H1 (cell line): ENCODE results near the gene FRMPD1. TPM values are rescaled to one million over a fixed set of nuclear protein-coding genes. Genes with fewer than 3 reads are reported as not detected.

Experiments
- CTCF ChIA-PET: fragments of 300-600 bp; sonication (Branson Sonifier 250); formaldehyde crosslinking; loops from one replicate; lab custom pipeline; 2021; ENCODE audit not compliant: partially characterized antibody; lab: Charles Lee
- POLR2A ChIA-PET: fragments of 300-600 bp; sonication (Branson Sonifier 250); formaldehyde crosslinking; loops from one replicate; lab custom pipeline; 2021; ENCODE audit warnings: inconsistent platforms; ENCODE audit not compliant: partially characterized antibody; lab: Charles Lee
- DNase-seq, 2 experiments: peaks; one replicate each; pipeline versions ENCODE4 v3.0.0 to v3.0.0-alpha.2; 2010 to 2022; ENCODE audit warnings: low spot score in 2 of 2, low read depth in 1 of 2, mixed read lengths in 1 of 2
- FAIRE-seq: peaks from 2 replicates; lab custom pipeline; 2011; peaks lifted over from hg19 to GRCh38; lab: Jason Lieb, UNC
- H2AFZ ChIP-seq: 2 replicates; pipeline ENCODE4 v1.8.1; 2012; ENCODE audit warnings: low read length, inconsistent platforms
- H2AK5ac ChIP-seq: 2 replicates; pipeline ENCODE4 v1.6.1; 2013; ENCODE audit warnings: low read depth, low read length
- H2BK120ac ChIP-seq: replicated peaks from 2 replicates; pipeline ENCODE3; 2013; ENCODE audit warnings: low read depth, low read length, inconsistent platforms
- H2BK12ac ChIP-seq: 2 replicates; pipeline ENCODE4 v1.6.1; 2013; ENCODE audit warnings: low read depth, low read length
- H2BK15ac ChIP-seq: 2 replicates; pipeline ENCODE4 v1.6.1; 2013; ENCODE audit warnings: low read length
- H2BK20ac ChIP-seq: 2 replicates; pipeline ENCODE4 v1.6.1; 2013; ENCODE audit warnings: low read length
- H2BK5ac ChIP-seq: 2 replicates; pipeline ENCODE4 v1.6.1; 2013; ENCODE audit warnings: low read depth, low read length
- H3K14ac ChIP-seq: 2 replicates; pipeline ENCODE4 v1.6.1; 2013; ENCODE audit warnings: inconsistent platforms; ENCODE audit not compliant: insufficient read length
- H3K18ac ChIP-seq: 2 replicates; pipeline ENCODE4 v1.6.1; 2013; ENCODE audit warnings: low read length; ENCODE audit errors: extremely low read depth
- H3K23ac ChIP-seq: 2 replicates; pipeline ENCODE4 v1.6.1; 2013; ENCODE audit warnings: inconsistent platforms; ENCODE audit not compliant: insufficient read length
- H3K23me2 ChIP-seq: 2 replicates; pipeline ENCODE4 v1.6.1; 2013; ENCODE audit warnings: low read depth, low read length
- H3K27ac ChIP-seq: 2 replicates; pipeline ENCODE4 v1.6.1; 2011; ENCODE audit warnings: low read depth, low read length, inconsistent platforms
- H3K27me3 ChIP-seq, 4 experiments: replicated peaks in 1 of 4; 1 replicate in 1 of 4; 2 replicates in 3 of 4; pipeline versions ENCODE4 v1.6.1 to v1.8.1; 2011 to 2013; ENCODE audit warnings: low read length in 3 of 4, mild to moderate bottlenecking in 3 of 4, inconsistent platforms in 2 of 4, mixed read lengths in 2 of 4, moderate library complexity in 1 of 4; ENCODE audit not compliant: control insufficient read depth in 3 of 4, insufficient read depth in 3 of 4; ENCODE audit errors: extremely low read depth in 1 of 4
- H3K36me3 ChIP-seq, 4 experiments: 2 replicates each; pipeline versions ENCODE4 v1.6.1 to v1.8.1; 2011 to 2013; ENCODE audit warnings: mild to moderate bottlenecking in 4 of 4, low read length in 3 of 4, moderate library complexity in 2 of 4, control low read depth in 1 of 4, inconsistent platforms in 1 of 4; ENCODE audit not compliant: insufficient read depth in 4 of 4, control insufficient read depth in 2 of 4
- H3K4ac ChIP-seq: replicated peaks from 2 replicates; pipeline ENCODE3; 2013; ENCODE audit warnings: low read length, low read depth, mixed read lengths, inconsistent platforms; ENCODE audit not compliant: insufficient read length
- H3K4me1 ChIP-seq, 4 experiments: replicated peaks in 1 of 4; 1 replicate in 1 of 4; 2 replicates in 3 of 4; pipeline versions ENCODE4 v1.6.1 to v1.8.1; 2011 to 2013; ENCODE audit warnings: low read length in 3 of 4, inconsistent platforms in 2 of 4, mixed read lengths in 1 of 4; ENCODE audit not compliant: insufficient read depth in 4 of 4, control insufficient read depth in 3 of 4
- H3K4me2 ChIP-seq, 2 experiments: 2 replicates each; pipeline versions ENCODE4 v1.6.1 to v1.8.1; 2011 to 2013; ENCODE audit warnings: low read depth in 2 of 2, low read length in 2 of 2, control low read depth in 1 of 2, inconsistent platforms in 1 of 2, mild to moderate bottlenecking in 1 of 2; ENCODE audit not compliant: insufficient read depth in 1 of 2
- H3K4me3 ChIP-seq, 4 experiments: fragments of 200-600, 300-600 bp in 1 of 4; sonication (generic), shearing (Covaris generic), sonication (Bioruptor Twin) in 1 of 4; 2 replicates each; pipeline versions ENCODE4 v1.5.1 to v1.8.1; 2011 to 2016; ENCODE audit warnings: low read length in 4 of 4, low read depth in 3 of 4, control low read depth in 2 of 4, inconsistent platforms in 2 of 4, mild to moderate bottlenecking in 2 of 4, mixed read lengths in 1 of 4, moderate library complexity in 1 of 4; ENCODE audit not compliant: insufficient read depth in 2 of 4; ENCODE audit errors: extremely low read depth in 1 of 4
- H3K56ac ChIP-seq: replicated peaks from 2 replicates; pipeline ENCODE3; 2013; ENCODE audit warnings: low read depth, mild to moderate bottlenecking, mixed read lengths, low read length, inconsistent platforms; ENCODE audit not compliant: insufficient read length
- H3K79me1 ChIP-seq: 2 replicates; pipeline ENCODE4 v1.6.1; 2013; ENCODE audit warnings: low read depth, low read length, control low read depth
- H3K79me2 ChIP-seq, 2 experiments: 2 replicates each; pipeline versions ENCODE4 v1.6.1 to v1.8.1; 2012 to 2013; ENCODE audit warnings: low read length in 2 of 2, mild to moderate bottlenecking in 2 of 2, inconsistent platforms in 1 of 2; ENCODE audit not compliant: insufficient read depth in 2 of 2, control insufficient read depth in 1 of 2
- H3K9ac ChIP-seq, 4 experiments: replicated peaks in 1 of 4; 1 replicate in 1 of 4; 2 replicates in 3 of 4; pipeline versions ENCODE4 v1.6.1 to v1.8.1; 2011 to 2013; ENCODE audit warnings: low read depth in 3 of 4, low read length in 3 of 4, control low read depth in 2 of 4, mild to moderate bottlenecking in 2 of 4, moderate library complexity in 2 of 4, inconsistent platforms in 1 of 4; ENCODE audit errors: extremely low read depth in 1 of 4
- H3K9me3 ChIP-seq, 2 experiments: 2 replicates each; pipeline versions ENCODE4 v1.6.1 to v1.8.1; 2012 to 2013; ENCODE audit warnings: mild to moderate bottlenecking in 2 of 2, moderate library complexity in 2 of 2, control low read depth in 1 of 2, inconsistent platforms in 1 of 2, low read depth in 1 of 2, low read length in 1 of 2, mixed read lengths in 1 of 2; ENCODE audit not compliant: insufficient read depth in 2 of 2
- H4K20me1 ChIP-seq, 2 experiments: replicated peaks in 1 of 2; 2 replicates each; pipeline versions ENCODE3 to v1.8.1; 2011 to 2013; ENCODE audit warnings: inconsistent platforms in 2 of 2, low read length in 2 of 2, mild to moderate bottlenecking in 1 of 2; ENCODE audit not compliant: insufficient read depth in 2 of 2, control insufficient read depth in 1 of 2
- H4K5ac ChIP-seq: 2 replicates; pipeline ENCODE4 v1.6.1; 2013; ENCODE audit warnings: low read length, low read depth, mixed read lengths, inconsistent platforms; ENCODE audit not compliant: insufficient read length
- H4K8ac ChIP-seq: 2 replicates; pipeline ENCODE4 v1.8.0; 2013; ENCODE audit warnings: mild to moderate bottlenecking, moderate library complexity, low read length, inconsistent platforms; ENCODE audit not compliant: insufficient read depth; ENCODE audit errors: extremely low read depth
- H4K91ac ChIP-seq: replicated peaks from 2 replicates; pipeline ENCODE3; 2013; ENCODE audit warnings: low read length, mixed read lengths, inconsistent platforms; ENCODE audit not compliant: insufficient read length
- CEBPB ChIP-seq: IDR thresholded peaks from 2 replicates; pipeline ENCODE4 v1.6.1; 2012; ENCODE audit warnings: low read depth, low read length
- HDAC2 ChIP-seq, 2 experiments: fragments of 300-600 bp in 1 of 2; sonication (generic) in 1 of 2; IDR thresholded peaks; 2 replicates each; pipeline ENCODE4 v1.6.1; 2011 to 2012; ENCODE audit warnings: low read depth in 2 of 2, low read length in 2 of 2, mild to moderate bottlenecking in 2 of 2, moderate library complexity in 2 of 2, borderline replicate concordance in 1 of 2, inconsistent platforms in 1 of 2
- SP4 ChIP-seq: IDR thresholded peaks from 2 replicates; pipeline ENCODE4 v1.6.1; 2012; ENCODE audit warnings: low read length, inconsistent platforms
- WGBS, 2 experiments: shearing (Covaris generic) in 1 of 2; methylation state at CpG; one replicate each; pipeline versions ENCODE4 v1.1.6 to v1.1.7; 2013 to 2015; ENCODE audit warnings: low lambda C conversion rate in 2 of 2, mixed read lengths in 2 of 2, inconsistent platforms in 1 of 2, low coverage in 1 of 2, missing lambda C conversion rate in 1 of 2; ENCODE audit not compliant: insufficient replicate concordance in 2 of 2, insufficient coverage in 1 of 2, insufficient read length in 1 of 2; ENCODE audit errors: extremely low coverage in 1 of 2, missing lambda C conversion rate in 1 of 2; 5-methylcytosine and 5-hydroxymethylcytosine counted together
- polyA plus RNA-seq, 7 experiments: library from polyadenylated mRNA; depleted of rRNA in 3 of 7; stranded (reverse) in 5 of 7; unstranded in 2 of 7; fragments of >200 nt in 5 of 7; fragments of 200-250 nt in 2 of 7; gene quantifications; 1 replicate in 5 of 7; 2 replicates in 1 of 7; 4 replicates in 1 of 7; pipeline versions ENCODE4 v1.2.1 to v1.2.3, GENCODE V29; 2011 to 2013; ENCODE audit warnings: missing spikeins in 2 of 7, mixed read lengths in 2 of 7
- total RNA-seq: library from RNA; stranded (reverse); fragmentation: NEBNext Ultra II Directional; extraction: Animal tissue kit (Norgen Biotek cat#: 25700); gene quantifications from 2 replicates; pipeline ENCODE4 v1.2.1, GENCODE V29; 2021
- TF ChIP-seq, protein P1 (sequence below): IDR thresholded peaks from 2 replicates; pipeline ENCODE4 v1.6.1; 2011; ENCODE audit warnings: low read depth, mild to moderate bottlenecking, low read length; ENCODE audit not compliant: insufficient read depth

The FRMPD1 gene
- total and polyA plus RNA-seq, 2 of the 8 experiments (the other 6 are each of a cell fraction or from before 2014, with no cell fraction given): 0.27 to 0.32 TPM

- no peak overlapping the region for H4K5ac ChIP-seq
- 96% methylated on average over 4 of the region's 4 CpGs; no CpG with 5 or more reads in 1 of the 2 experiments for WGBS, 2 experiments
- H2AFZ ChIP-seq: no peak overlapping the region
- H3K4me1 ChIP-seq: no peaks in the 10 kb centered on the region
- no peak overlapping the region for H2BK120ac ChIP-seq
- H2BK20ac ChIP-seq: no peak overlapping the region
- no peaks in the 10 kb centered on the region for H3K79me2 ChIP-seq
- no peaks in the 10 kb centered on the region for H3K79me1 ChIP-seq
- no peaks in the 10 kb centered on the region for H3K27me3 ChIP-seq
- H3K27ac ChIP-seq: no peak overlapping the region
- H3K14ac ChIP-seq: no peak overlapping the region
- H3K4me3 ChIP-seq: no peak overlapping the region
- ChIA-PET POLR2A (no interaction called here), CTCF (interaction anchor here (0.9 to 1.7 kb wide), 3 partner anchors 28 to 33 kb away, joined by 3 to 4 read pairs (median 4); no protein-coding TSS in a partner anchor)
- H3K9ac ChIP-seq: no peak overlapping the region
- H4K20me1 ChIP-seq: no peaks in the 10 kb centered on the region
- no peak overlapping the region for H3K4ac ChIP-seq
- H4K91ac ChIP-seq: no peak overlapping the region
- no peak overlapping the region for H2BK12ac ChIP-seq
- H3K23me2 ChIP-seq: no peaks in the 10 kb centered on the region; the same call in 1 of the 2 replicates
- no peak overlapping the region for H2BK15ac ChIP-seq
- DNase-seq (no peak), FAIRE-seq (no peak)
- no peaks in the 10 kb centered on the region for H3K36me3 ChIP-seq
- no peak overlapping the region for H2AK5ac ChIP-seq
- H4K8ac ChIP-seq: no peak overlapping the region
- H3K9me3 ChIP-seq: no peaks in the 10 kb centered on the region
- H3K56ac ChIP-seq: no peak overlapping the region
- no peak overlapping the region for H2BK5ac ChIP-seq
- no peak overlapping the region for H3K4me2 ChIP-seq
- no peak overlapping the region for H3K18ac ChIP-seq
- no peak overlapping the region for H3K23ac ChIP-seq
- TF ChIP-seq HDAC2 (IDR thresholded peaks at IDR 0.05; ENCODE audit: borderline replicate concordance in 1 of 2, low read depth in 2 of 2, low read length in 2 of 2) (no peak), CEBPB (no peak), SP4 (no peak)
- TF ChIP-seq, protein P1, sequence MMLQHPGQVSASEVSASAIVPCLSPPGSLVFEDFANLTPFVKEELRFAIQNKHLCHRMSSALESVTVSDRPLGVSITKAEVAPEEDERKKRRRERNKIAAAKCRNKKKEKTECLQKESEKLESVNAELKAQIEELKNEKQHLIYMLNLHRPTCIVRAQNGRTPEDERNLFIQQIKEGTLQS: no peak
These were observed 64.5 kb downstream of the FRMPD1 start for GRCh38 chr9:37715260-37715659.
